Ishikawa (cell line): ENCODE measurements around the gene SF3B2.

ENCODE experiments used
- EP300 ChIP-seq: IDR thresholded peaks from 2 replicates; pipeline ENCODE4 v1.6.1; 2012; ENCODE audit warnings: borderline replicate concordance
- RAD21 ChIP-seq: IDR thresholded peaks from 2 replicates; pipeline ENCODE4 v1.6.1; 2012; ENCODE audit warnings: low read depth
- REST ChIP-seq: IDR thresholded peaks from 2 replicates; pipeline ENCODE4 v1.6.1; 2012; ENCODE audit warnings: low read depth, mild to moderate bottlenecking
- TAF1 ChIP-seq: IDR thresholded peaks from 2 replicates; pipeline ENCODE4 v1.6.1; 2012; ENCODE audit warnings: low read depth, mild to moderate bottlenecking
- TCF12 ChIP-seq: IDR thresholded peaks from 2 replicates; pipeline ENCODE4 v1.6.1; 2012; ENCODE audit warnings: low read depth
- YY1 ChIP-seq: IDR thresholded peaks from 2 replicates; pipeline ENCODE4 v1.6.1; 2012; ENCODE audit warnings: low read depth
- ZBTB7A ChIP-seq: IDR thresholded peaks from 2 replicates; pipeline ENCODE4 v1.6.1; 2012; ENCODE audit warnings: low read depth

GRCh38 chr11:66044757-66045156, 7.4 kb upstream of the SF3B2 start:
- TF ChIP-seq EP300 (no peak), RAD21 (no peak), ZBTB7A (no peak), TCF12 (no peak), REST (no peak), TAF1 (no peak), YY1 (no peak)
